GM18526 (cell line): ENCODE data around the gene TMEM178A.

ENCODE experiments used
- POLR2A ChIP-seq: IDR thresholded peaks from 3 replicates; pipeline ENCODE4 v1.6.1; 2011; ENCODE audit not compliant: insufficient read length; ENCODE audit errors: extremely low read depth

TMEM178A gene

DNA sequence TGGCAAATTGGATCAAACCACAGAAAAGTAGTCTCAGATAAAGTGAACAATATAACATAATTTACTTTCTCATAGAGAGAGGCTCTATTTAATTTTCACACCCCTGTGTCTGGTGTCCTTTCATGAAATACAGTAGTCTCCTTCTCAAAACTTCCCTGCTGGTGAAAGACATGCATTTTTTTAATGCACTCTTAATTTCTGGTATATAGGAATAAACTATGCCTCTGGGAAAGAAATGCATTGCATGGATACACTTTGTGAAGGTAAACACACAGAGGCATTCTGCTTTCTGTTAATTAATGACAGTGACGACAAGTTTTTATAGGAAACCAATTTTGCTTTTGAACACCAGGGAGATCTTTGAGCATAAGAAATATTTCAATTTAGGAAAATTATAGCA lies 24.1 kb upstream of the TMEM178A start:
- no peak for TF ChIP-seq POLR2A

DNA sequence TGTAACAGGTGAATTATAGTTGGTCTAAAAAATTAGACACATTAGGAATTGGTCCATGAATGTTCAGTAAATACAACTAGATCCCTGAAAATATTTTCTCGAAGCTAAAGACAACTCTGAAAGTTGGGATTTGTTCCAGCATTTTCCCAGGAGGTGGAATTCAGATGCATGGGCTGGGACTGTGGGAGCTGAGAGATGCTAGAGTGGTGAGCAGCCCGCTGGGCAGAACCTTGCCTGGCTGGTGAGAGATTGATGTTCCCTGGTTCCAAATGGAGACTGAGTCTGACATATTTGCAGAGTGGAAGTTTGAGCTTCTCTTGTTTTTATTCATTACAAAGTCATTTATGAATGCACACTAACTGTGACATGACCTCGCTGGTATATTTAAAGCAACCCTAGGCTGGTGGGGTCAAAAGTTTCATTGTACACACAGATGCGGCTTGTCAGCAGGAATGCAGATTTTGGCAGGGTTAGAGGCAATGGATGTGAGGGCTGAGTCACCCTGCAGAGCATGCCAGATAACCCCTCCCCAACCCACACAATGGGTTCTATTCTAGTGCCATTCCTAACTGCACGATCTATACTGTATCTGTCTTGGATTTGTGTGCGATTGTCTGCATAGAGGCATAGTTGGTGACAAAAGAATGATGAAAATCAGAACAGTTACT lies 23.5 kb upstream of the TMEM178A start:
- no peak for TF ChIP-seq POLR2A

DNA sequence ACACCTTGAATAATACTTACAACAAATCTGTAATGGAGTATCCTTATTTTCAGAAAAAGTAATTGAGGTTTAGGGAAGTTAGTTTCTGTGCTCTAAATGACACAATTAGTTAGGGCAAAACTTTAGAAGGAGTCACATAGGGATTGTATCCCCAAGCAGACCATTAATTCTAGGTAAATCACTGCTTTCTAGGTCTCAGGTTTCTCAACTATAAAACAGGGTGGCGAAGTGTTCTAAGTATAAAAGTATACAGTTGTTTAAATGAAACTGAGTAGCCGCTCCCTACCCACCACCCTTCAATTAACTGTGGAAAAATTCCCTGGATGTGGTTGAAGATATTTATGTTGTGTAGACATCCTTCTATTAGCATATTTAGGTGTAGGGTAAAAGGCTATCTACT lies 19.9 kb upstream of the TMEM178A start:
- no peak for TF ChIP-seq POLR2A

DNA sequence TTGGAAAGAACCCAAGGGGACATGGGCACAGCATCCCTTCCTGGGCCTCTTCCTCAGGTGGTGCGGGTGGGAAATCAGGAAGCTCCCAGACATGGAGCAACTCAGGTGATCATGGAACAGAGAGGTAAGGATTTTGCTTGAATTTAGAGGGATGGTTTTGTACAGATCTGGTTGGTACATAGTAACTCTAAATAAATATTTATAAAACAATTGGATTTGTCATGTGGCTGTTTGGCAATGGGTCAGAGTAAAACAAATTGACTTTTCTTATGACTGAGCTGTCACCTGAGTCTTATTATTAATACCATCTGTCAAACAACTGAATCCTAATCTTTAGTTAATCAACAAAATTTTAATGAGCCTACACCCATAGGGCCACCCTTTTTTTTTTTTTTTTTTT lies 19.4 kb upstream of the TMEM178A start:
- no peak for TF ChIP-seq POLR2A

DNA sequence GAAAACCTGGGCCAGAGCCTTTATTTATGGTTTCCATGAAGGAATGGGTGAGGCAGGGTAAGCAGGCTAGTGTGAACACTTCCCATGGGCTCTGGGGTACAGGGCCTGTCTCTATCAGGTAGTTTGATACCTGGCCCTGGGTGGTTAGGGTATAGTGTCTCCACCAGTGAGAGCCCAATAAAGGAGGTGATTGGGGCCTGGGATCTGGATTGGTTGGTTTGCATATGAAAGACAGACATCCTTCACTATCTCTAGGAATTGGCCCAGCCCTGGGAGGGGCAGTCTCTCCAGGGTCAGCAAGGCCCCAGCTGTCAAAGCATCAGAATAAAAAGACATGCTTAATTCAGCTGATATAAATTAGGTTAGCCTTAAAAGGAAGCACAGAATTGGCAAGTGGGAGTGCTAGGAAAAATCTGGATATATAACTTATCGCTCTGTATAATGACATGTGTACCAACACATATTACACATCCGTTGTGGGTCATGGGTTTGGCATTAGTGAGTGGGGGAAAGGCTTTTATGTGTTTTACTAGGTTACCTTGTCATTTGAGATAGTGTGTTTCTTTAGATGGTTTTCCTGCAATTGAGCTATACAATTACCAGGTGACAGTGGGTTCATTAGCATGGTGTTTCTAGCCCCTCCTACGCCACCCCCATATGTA lies 18.5 kb upstream of the TMEM178A start:
- TF ChIP-seq POLR2A = no peak

DNA sequence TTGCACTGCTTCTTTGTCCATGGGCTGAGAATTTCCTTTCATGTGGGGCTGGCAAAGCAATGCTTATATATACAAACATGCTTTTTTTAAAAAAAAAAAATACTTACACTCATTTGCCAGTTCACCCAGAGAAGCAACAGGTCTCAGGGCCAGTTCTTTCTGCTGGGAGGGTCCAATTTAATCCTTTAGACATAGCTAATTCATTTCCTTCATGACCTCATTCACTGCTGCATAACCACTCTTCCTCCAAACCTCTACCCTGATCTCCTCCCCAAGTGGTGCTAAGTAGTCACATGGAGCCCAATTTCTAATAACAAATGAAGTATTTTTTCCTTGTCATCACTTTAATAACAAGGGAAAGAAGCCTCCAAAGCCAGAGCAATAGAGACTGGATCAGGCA lies 17.1 kb upstream of the TMEM178A start:
- no peak for TF ChIP-seq POLR2A

DNA sequence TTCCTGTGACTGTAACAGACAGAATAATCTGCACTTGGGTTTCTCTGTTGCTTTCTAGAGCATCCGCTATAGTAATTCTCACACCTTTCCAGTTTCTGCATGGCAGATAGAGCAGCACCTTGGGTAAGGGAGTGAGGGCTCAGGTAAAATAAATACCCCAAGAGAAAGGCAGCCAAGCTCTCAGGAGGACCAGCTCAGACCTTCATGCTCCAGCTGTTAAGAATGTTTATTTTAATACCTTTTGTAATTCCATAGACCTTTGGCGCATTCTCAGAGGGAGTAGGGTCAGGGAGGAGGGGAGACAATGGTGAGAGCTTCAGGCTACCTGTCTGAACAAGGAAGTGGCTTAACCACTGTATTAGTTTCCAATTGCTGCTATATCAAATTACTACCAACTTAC lies 16.2 kb upstream of the TMEM178A start:
- no peak for TF ChIP-seq POLR2A

DNA sequence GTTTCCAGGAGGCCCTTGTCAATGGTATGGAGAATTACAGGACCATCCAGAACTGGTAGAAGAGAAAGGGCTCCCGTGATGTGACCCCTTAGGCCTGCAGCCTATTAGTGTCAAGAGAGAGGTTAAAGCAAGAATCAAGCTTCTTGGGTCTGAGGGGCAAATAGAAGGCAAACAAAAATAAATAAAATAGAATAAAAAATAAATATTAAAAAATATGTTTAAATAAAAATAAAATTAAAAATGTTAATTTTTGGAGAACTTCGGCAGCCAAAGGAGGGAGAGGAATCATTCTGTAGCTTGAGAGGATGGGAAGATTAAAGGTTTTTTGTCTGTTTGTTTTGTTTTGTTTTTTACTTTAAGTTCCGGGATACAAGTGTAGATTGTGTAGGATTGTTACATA lies 15.2 kb upstream of the TMEM178A start:
- TF ChIP-seq POLR2A = no peak

DNA sequence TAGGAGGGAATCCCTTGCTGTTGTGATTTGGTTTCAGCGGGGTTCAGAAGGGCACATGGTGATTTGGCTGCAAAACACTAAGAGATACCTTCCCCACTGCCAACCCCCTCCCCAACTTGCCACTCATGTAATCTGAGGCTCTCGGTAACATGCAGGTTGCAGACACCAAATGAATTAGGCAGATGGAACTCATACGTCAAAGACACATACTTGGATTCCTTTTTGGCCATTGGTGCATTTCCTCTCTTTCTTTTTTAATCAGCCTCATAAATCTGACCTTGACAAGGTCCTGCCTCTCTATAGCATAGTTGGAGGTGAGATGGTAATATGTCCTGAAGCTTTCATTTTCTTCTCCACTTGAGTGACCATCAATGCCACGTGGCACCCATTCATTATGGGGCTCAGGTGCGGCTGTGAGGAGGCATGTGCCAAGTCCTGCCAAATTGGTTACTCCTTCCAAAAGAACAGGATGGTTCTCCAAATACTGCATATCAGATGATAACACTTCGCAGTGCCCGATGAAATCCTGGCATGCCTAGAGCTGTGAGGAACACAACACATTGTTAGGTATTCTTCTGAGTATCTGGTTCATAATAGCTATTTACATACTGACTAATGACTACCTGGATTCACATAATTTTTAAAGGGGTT lies 8.3 kb upstream of the TMEM178A start:
- TF ChIP-seq POLR2A = no peak

DNA sequence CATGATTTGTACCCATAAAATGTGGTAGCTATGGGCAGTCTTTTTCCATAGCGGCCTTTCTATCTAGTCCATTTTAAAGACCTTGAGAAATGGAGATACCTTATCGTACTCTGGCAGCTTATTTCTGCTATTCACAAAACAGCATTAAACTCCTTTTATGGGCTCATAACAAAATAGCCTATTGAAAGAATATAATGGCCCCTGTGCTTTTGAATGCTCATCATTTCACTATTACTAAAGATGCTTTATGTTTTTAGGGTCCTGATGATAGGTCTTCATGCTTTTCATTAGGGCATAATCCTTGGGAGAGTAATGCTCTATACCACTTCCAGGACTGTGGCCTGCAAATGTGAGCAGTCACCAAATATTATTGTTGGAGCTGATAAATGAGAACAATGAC lies 7.3 kb upstream of the TMEM178A start:
- no peak for TF ChIP-seq POLR2A

DNA sequence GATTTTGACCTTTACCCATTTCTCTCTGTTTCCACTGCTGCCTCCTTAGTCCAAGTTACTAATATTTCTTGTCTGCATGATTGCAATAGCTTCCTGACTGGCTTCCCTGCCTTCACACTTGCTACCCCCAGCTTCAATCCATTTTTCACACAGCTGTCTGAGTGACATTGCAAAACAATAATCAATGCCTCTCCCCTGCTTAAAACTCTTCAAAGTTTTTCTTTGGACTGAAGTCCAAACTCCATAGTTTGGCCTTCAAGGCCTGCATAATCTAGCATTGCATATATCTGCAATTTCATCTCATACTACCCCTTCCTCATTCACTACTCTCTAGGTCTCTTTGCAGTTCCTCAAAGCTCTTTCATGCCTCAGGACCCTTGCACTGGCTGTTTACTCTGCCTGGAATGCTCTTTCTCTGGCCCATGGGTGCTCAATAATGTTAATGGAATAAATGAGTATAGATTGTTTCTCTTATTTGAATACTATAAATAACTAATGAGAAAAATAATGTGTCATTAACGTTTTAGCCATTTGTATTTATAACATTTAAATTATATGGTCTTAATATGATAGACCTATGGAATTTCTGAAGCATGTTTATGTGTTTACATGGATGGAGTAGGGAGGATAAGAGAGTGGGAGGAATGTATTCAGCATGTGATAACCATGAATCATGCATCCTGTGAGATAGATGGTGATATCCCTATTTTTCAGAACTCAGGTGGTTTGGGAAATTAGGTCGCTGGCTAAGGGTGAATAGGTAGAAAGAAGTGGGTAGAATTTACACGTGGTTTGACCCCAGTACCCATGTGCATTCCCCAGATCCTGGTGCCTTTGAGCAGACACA lies 5.7 kb upstream of the TMEM178A start:
- TF ChIP-seq POLR2A = no peak

DNA sequence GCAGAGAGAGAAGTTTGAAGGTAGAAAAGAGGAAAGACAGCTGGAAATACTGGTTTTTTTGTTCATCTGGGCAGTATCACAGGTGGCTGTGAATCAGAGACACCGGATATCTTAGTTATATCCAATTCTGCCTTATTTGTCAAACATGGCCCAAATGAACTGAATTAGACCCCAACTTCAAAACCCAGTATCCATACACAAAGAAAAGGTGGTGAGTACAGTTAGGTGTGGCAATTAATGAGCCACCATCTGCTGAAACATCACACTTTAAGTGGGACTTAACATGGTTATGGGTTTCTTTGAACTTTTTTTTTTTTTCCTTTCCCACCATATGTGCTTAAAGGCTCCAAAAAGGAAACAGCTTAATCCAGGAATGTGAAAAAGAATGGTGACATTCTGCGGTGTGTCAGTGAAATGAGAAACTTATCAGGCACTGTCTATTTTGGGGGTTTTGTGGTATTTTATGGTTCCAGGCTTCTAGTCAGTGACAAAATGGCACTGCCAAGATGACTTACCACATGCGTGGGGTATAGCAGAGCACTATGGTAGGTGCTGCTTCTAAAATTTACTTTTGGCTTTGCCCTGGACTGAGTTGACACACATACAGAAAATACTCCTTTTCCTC lies 5.0 kb upstream of the TMEM178A start:
- TF ChIP-seq POLR2A = no peak

DNA sequence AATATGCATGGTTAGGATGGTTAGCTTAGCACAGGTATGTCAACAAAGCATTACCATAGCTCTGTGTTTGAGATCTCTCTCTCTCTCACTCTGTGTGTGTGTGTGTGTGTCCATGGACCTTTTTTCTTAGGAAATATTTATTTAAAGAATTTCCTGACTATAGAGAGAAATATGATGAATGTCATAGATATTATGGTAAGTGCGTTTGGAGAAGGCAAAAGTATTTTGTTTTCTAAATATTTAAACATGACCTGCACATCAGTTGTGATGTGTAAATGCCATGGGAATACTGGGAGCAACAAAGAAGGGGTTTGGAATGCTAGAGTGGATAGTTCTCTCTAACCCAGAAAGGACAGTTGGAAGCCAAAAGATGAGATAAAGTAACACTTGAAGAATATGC lies 3.9 kb upstream of the TMEM178A start:
- TF ChIP-seq POLR2A = no peak

DNA sequence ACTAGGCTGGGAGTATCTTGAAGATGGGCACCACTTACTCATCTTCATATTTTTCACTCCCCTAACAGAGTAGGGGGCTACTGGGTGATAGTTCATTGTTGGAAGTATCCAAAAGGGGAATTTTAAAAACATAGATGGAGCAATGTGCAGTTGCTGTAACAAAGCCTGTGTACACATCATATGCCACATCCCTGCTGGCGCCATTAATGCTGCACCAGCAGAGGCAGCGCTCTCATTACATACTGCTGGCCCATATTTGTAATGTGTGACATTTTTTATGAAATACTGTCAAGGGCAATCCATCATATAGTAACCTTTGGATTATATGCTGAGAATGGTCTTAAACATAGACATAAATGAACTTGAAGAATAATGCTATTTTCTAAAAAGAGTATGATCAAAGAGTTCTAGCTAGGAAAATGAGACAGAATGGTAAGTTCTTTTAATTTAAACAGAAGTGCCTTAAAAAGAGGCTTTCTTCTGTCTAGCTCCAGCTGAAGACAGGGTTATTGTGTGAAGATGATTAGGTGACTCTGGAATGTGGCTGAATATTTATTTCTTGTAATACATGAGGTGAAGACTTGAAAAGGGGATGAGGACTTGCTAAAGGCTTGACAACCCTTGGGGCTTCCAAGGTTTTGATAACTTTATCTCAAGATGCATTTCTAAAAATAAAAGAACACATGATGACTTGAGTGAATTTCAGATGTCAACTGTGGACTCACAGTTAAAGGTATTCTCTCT lies 2.4 kb upstream of the TMEM178A start:
- TF ChIP-seq POLR2A = no peak
